OCI-LY3 (cell line): ENCODE data around the gene NINL.

Source experiments
- H2AFZ ChIP-seq: fragments of 200-600, 300-600 bp; shearing (Covaris generic); 2 replicates; pipeline ENCODE4 v1.6.0; 2014; ENCODE audit warnings: antibody characterized with exemption, low read depth, low read length
- H3K27ac ChIP-seq: fragments of 200-600, 300-600 bp; sonication (generic); 2 replicates; pipeline ENCODE4 v1.5.1; 2014; ENCODE audit warnings: mild to moderate bottlenecking, low read length, moderate library complexity, mixed read lengths
- H3K27me3 ChIP-seq: fragments of 200-600, 300-600 bp; sonication (generic); 2 replicates; pipeline ENCODE4 v1.6.1; 2014; ENCODE audit warnings: low read depth, low read length, mixed read lengths
- H3K36me3 ChIP-seq: fragments of 200-600, 300-600 bp; sonication (generic); replicated peaks from 2 replicates; pipeline ENCODE3; 2014; ENCODE audit warnings: low read depth, low read length, mixed read lengths
- H3K4me1 ChIP-seq: fragments of 300-600, 200-600 bp; sonication (generic); 2 replicates; pipeline ENCODE4 v1.6.1; 2014; ENCODE audit warnings: low read length, mixed read lengths
- H3K4me2 ChIP-seq: fragments of 200-600, 300-600 bp; sonication (generic); 2 replicates; pipeline ENCODE4 v1.6.1; 2014; ENCODE audit warnings: low read length, mixed read lengths
- H3K4me3 ChIP-seq: fragments of 300-600, 200-600 bp; sonication (generic); 2 replicates; pipeline ENCODE4 v1.5.1; 2014; ENCODE audit warnings: antibody characterized with exemption, mild to moderate bottlenecking, low read length, moderate library complexity
- H3K79me2 ChIP-seq: fragments of 300-600, 200-600 bp; shearing (Covaris generic); 2 replicates; pipeline ENCODE4 v1.6.1; 2014; ENCODE audit warnings: mild to moderate bottlenecking, low read length, mixed read lengths
- H3K9ac ChIP-seq: fragments of 300-600, 200-600 bp; shearing (Covaris generic); 2 replicates; pipeline ENCODE4 v1.6.0; 2014; ENCODE audit warnings: mild to moderate bottlenecking, low read length, moderate library complexity
- H3K9me3 ChIP-seq: fragments of 200-600, 300-600 bp; shearing (Covaris generic); 2 replicates; pipeline ENCODE4 v1.6.1; 2014; ENCODE audit warnings: low read length, mixed read lengths; ENCODE audit not compliant: insufficient read depth
- H4K20me1 ChIP-seq: fragments of 200-600, 300-600 bp; sonication (generic); 2 replicates; pipeline ENCODE4 v1.6.1; 2016; ENCODE audit warnings: low read length, mixed read lengths; ENCODE audit not compliant: insufficient read depth
- EZH2phosphoT487 ChIP-seq: fragments of 200-600 bp; shearing (Covaris generic); IDR thresholded peaks from 2 replicates; pipeline ENCODE4 v1.6.1; 2018; ENCODE audit warnings: antibody characterized with exemption, mixed run types, low read depth
- TF ChIP-seq, protein P1 (sequence below): fragments of 200-600, 300-600 bp; sonication (generic); IDR thresholded peaks from 2 replicates; pipeline ENCODE4 v1.5.1; 2014; ENCODE audit warnings: antibody characterized with exemption, low read length, low read depth

NINL gene

GRCh38 chr20:25500880-25501351 is 84.4 kb downstream of the NINL start:
- H3K36me3 ChIP-seq, result no peaks in the 10 kb centered on the region
- H3K4me2 ChIP-seq, result no peak overlapping the region
- no peak for TF ChIP-seq EZH2phosphoT487
- TF ChIP-seq, protein P1, sequence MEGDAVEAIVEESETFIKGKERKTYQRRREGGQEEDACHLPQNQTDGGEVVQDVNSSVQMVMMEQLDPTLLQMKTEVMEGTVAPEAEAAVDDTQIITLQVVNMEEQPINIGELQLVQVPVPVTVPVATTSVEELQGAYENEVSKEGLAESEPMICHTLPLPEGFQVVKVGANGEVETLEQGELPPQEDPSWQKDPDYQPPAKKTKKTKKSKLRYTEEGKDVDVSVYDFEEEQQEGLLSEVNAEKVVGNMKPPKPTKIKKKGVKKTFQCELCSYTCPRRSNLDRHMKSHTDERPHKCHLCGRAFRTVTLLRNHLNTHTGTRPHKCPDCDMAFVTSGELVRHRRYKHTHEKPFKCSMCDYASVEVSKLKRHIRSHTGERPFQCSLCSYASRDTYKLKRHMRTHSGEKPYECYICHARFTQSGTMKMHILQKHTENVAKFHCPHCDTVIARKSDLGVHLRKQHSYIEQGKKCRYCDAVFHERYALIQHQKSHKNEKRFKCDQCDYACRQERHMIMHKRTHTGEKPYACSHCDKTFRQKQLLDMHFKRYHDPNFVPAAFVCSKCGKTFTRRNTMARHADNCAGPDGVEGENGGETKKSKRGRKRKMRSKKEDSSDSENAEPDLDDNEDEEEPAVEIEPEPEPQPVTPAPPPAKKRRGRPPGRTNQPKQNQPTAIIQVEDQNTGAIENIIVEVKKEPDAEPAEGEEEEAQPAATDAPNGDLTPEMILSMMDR, result no peak
- H2AFZ ChIP-seq, result no peak overlapping the region
- H3K9me3 ChIP-seq, result no peaks in the 10 kb centered on the region
- H3K27me3 ChIP-seq, result no peaks in the 10 kb centered on the region
- no peaks in the 10 kb centered on the region for H4K20me1 ChIP-seq
- no peak overlapping the region for H3K9ac ChIP-seq
- H3K27ac ChIP-seq, result no peak overlapping the region
- H3K4me3 ChIP-seq, result no peak overlapping the region
- H3K79me2 ChIP-seq, result no peaks in the 10 kb centered on the region
- 0 out of 2 replicates have a peak, but pooled peaks cover 6% of the 10 kb centered on the region for H3K4me1 ChIP-seq

DNA sequence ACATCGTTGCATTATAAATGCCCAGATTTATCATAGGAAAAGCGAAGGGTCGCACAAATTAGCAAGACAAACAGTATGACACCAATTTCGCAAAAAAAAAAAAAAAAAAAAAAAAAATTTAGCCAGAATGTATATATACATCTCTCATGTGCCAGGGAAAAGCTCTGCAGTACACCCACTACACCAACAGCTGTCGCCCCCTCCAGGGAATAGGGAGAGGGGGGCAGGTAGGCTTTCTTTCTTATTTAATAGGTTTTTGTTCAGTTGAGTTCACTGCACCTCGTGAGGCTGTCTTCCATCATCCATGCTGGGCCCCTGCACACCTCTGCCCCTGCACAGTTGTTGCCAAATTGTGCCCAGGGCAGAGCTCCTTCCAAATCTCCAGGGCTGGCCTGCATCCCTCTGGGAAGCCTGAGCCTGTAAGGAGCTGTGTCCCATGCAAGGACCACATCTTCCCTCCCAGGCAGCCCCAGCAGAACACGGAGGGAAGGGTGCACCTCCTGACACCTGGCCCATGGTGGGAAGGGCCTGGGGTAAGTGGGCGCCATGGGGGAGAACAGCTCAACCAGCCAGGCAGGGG is 85.4 kb downstream of the NINL start:
- H3K27ac ChIP-seq, result no peak overlapping the region
- no peak overlapping the region for H3K9ac ChIP-seq
- no peaks in the 10 kb centered on the region for H3K36me3 ChIP-seq
- H4K20me1 ChIP-seq, result no peaks in the 10 kb centered on the region
- H3K79me2 ChIP-seq, result no peaks in the 10 kb centered on the region
- H2AFZ ChIP-seq, result no peak overlapping the region
- H3K4me3 ChIP-seq, result no peak overlapping the region
- 0 out of 2 replicates have a peak, but pooled peaks cover under 1% of the 10 kb centered on the region for H3K4me1 ChIP-seq
- no peak overlapping the region for H3K4me2 ChIP-seq
- TF ChIP-seq, protein P1, result no peak
- TF ChIP-seq EZH2phosphoT487, result no peak
- no peaks in the 10 kb centered on the region for H3K27me3 ChIP-seq
- H3K9me3 ChIP-seq, result no peaks in the 10 kb centered on the region

- no peaks in the 10 kb centered on the region for H3K9me3 ChIP-seq
- H4K20me1 ChIP-seq, result no peaks in the 10 kb centered on the region
- H2AFZ ChIP-seq, result no peak overlapping the region
- TF ChIP-seq, protein P1, result no peak
- no peak for TF ChIP-seq EZH2phosphoT487
- H3K9ac ChIP-seq, result no peak overlapping the region
- no peak overlapping the region for H3K4me3 ChIP-seq
- H3K36me3 ChIP-seq, result no peaks in the 10 kb centered on the region
- no peak overlapping the region for H3K4me2 ChIP-seq
- H3K27ac ChIP-seq, result no peak overlapping the region
- no peaks in the 10 kb centered on the region for H3K27me3 ChIP-seq
- H3K4me1 ChIP-seq, result no peaks in the 10 kb centered on the region
- no peaks in the 10 kb centered on the region for H3K79me2 ChIP-seq
Observed at GRCh38 chr20:25499031-25499430, 86.3 kb downstream of the NINL start.

- TF ChIP-seq, protein P1, result no peak
- no peaks in the 10 kb centered on the region for H3K27me3 ChIP-seq
- no peak overlapping the region for H3K4me3 ChIP-seq
- no peaks in the 10 kb centered on the region for H4K20me1 ChIP-seq
- H3K9ac ChIP-seq, result no peak overlapping the region
- no peaks in the 10 kb centered on the region for H3K79me2 ChIP-seq
- no peaks in the 10 kb centered on the region for H3K36me3 ChIP-seq
- H3K27ac ChIP-seq, result no peak overlapping the region
- H3K9me3 ChIP-seq, result no peaks in the 10 kb centered on the region
- no peak overlapping the region for H3K4me2 ChIP-seq
- no peaks in the 10 kb centered on the region for H3K4me1 ChIP-seq
- H2AFZ ChIP-seq, result no peak overlapping the region
Observed at GRCh38 chr20:25498280-25498606, 87.1 kb downstream of the NINL start.
